IMR-90 (cell line): ENCODE results near the gene CDK6. TPM values are rescaled to one million over a fixed set of nuclear protein-coding genes. Genes with fewer than 3 reads are reported as not detected.

Source experiments
- ATAC-seq: fragments of 200-7000 bp; cut with Tn5 transposase; 2 replicates; pipeline ENCODE4 v1.9.1; 2020; ENCODE audit warnings: low read depth, mild to moderate bottlenecking, moderate library complexity
- BruUV-seq: library from RNA; stranded (reverse); fragments of 400-500 nt; replicated peaks from 2 replicates; lab custom pipeline; 2021; lab: Mats Ljungman, UMichigan
- CTCF ChIA-PET: fragments of 300-600 bp; formaldehyde crosslinking; extraction: SDS; loops from one replicate; lab custom pipeline; 2021; ENCODE audit warnings: antibody characterized with exemption; lab: Yijun Ruan, JAX
- POLR2A ChIA-PET: fragments of 300-600 bp; sonication (Branson Sonifier 250); formaldehyde crosslinking; loops from one replicate; lab custom pipeline; 2022; ENCODE audit warnings: antibody characterized with exemption; ENCODE audit not compliant: unreplicated experiment; lab: Charles Lee
- DNase-seq: peaks from one replicate; pipeline ENCODE4 v3.0.0; 2013
- H2AFZ ChIP-seq: replicated peaks from 2 replicates; pipeline ENCODE3; 2013; ENCODE audit warnings: low read length, mild to moderate bottlenecking; ENCODE audit not compliant: poor library complexity
- H2AK5ac ChIP-seq: 2 replicates; pipeline ENCODE4 v1.6.1; 2013; ENCODE audit warnings: low read depth, low read length, inconsistent platforms
- H2AK9ac ChIP-seq: replicated peaks from 2 replicates; pipeline ENCODE3; 2013; ENCODE audit warnings: mild to moderate bottlenecking, low read depth, low read length, moderate library complexity; ENCODE audit not compliant: poor library complexity
- H2BK120ac ChIP-seq: 2 replicates; pipeline ENCODE4 v1.6.1; 2013; ENCODE audit warnings: low read depth, low read length, inconsistent platforms
- H2BK15ac ChIP-seq: 3 replicates; pipeline ENCODE4 v1.6.1; 2013; ENCODE audit warnings: low read depth, low read length, inconsistent platforms
- H2BK20ac ChIP-seq: 2 replicates; pipeline ENCODE4 v1.6.1; 2013; ENCODE audit warnings: low read depth, mild to moderate bottlenecking, inconsistent platforms, low read length, moderate library complexity
- H2BK5ac ChIP-seq: 2 replicates; pipeline ENCODE4 v1.6.1; 2013; ENCODE audit warnings: mild to moderate bottlenecking, low read depth, low read length, inconsistent platforms; ENCODE audit not compliant: poor library complexity, severe bottlenecking
- H3K14ac ChIP-seq: replicated peaks from 2 replicates; pipeline ENCODE4 v1.6.1; 2013; ENCODE audit warnings: low read depth, low read length, inconsistent platforms
- H3K18ac ChIP-seq: 2 replicates; pipeline ENCODE4 v1.6.1; 2013; ENCODE audit warnings: low read depth, low read length, control low read depth
- H3K23ac ChIP-seq: 2 replicates; pipeline ENCODE4 v1.6.1; 2013; ENCODE audit warnings: low read depth, low read length, inconsistent platforms
- H3K27ac ChIP-seq: 2 replicates; pipeline ENCODE4 v1.5.1; 2013; ENCODE audit warnings: mild to moderate bottlenecking, control low read depth, low read length; ENCODE audit not compliant: insufficient read depth
- H3K27me3 ChIP-seq: 2 replicates; pipeline ENCODE4 v1.6.1; 2013; ENCODE audit warnings: low read length; ENCODE audit not compliant: control insufficient read depth, insufficient read depth
- H3K36me3 ChIP-seq: 2 replicates; pipeline ENCODE4 v1.6.1; 2013; ENCODE audit warnings: low read length, mixed read lengths; ENCODE audit not compliant: control insufficient read depth, insufficient read depth
- H3K4ac ChIP-seq: 2 replicates; pipeline ENCODE4 v1.6.1; 2013; ENCODE audit warnings: low read depth, low read length, inconsistent platforms
- H3K4me1 ChIP-seq: 2 replicates; pipeline ENCODE4 v1.6.1; 2013; ENCODE audit warnings: low read length, mixed read lengths; ENCODE audit not compliant: control insufficient read depth, insufficient read depth
- H3K4me2 ChIP-seq: 2 replicates; pipeline ENCODE4 v1.6.1; 2013; ENCODE audit warnings: low read depth, mild to moderate bottlenecking, control low read depth, low read length, moderate library complexity
- H3K4me3 ChIP-seq: 2 replicates; pipeline ENCODE4 v1.5.1; 2013; ENCODE audit warnings: low read depth, mild to moderate bottlenecking, control low read depth, low read length, moderate library complexity; ENCODE audit not compliant: insufficient read depth
- H3K56ac ChIP-seq: 2 replicates; pipeline ENCODE4 v1.6.1; 2013; ENCODE audit warnings: low read length, inconsistent platforms; ENCODE audit not compliant: insufficient read depth; ENCODE audit errors: extremely low read depth
- H3K79me1 ChIP-seq, 2 experiments: 2 replicates each; pipeline ENCODE4 v1.6.1; 2013; ENCODE audit warnings: low read length in 2 of 2, inconsistent platforms in 1 of 2, low read depth in 1 of 2
- H3K9ac ChIP-seq: 2 replicates; pipeline ENCODE4 v1.6.1; 2013; ENCODE audit warnings: low read depth, low read length, control low read depth
- H3K9me1 ChIP-seq: 2 replicates; pipeline ENCODE4 v1.6.1; 2013; ENCODE audit warnings: low read length, inconsistent platforms; ENCODE audit not compliant: insufficient read depth
- H3K9me3 ChIP-seq: 2 replicates; pipeline ENCODE4 v1.6.1; 2013; ENCODE audit warnings: low read length; ENCODE audit not compliant: control insufficient read depth, insufficient read depth
- H4K20me1 ChIP-seq: 2 replicates; pipeline ENCODE4 v1.6.1; 2013; ENCODE audit warnings: low read length, inconsistent platforms; ENCODE audit not compliant: insufficient read depth
- H4K5ac ChIP-seq: 2 replicates; pipeline ENCODE4 v1.6.1; 2013; ENCODE audit warnings: mild to moderate bottlenecking, low read depth, low read length, control low read depth
- H4K8ac ChIP-seq, 2 experiments: 2 replicates each; pipeline ENCODE4 v1.6.1; 2013; ENCODE audit warnings: low read depth in 2 of 2, low read length in 2 of 2, control low read depth in 1 of 2, inconsistent platforms in 1 of 2
- H4K91ac ChIP-seq: 2 replicates; pipeline ENCODE4 v1.6.1; 2013; ENCODE audit warnings: low read depth, low read length, inconsistent platforms; ENCODE audit not compliant: insufficient read depth
- CEBPB ChIP-seq: IDR thresholded peaks from 2 replicates; pipeline ENCODE4 v1.6.1; 2012; ENCODE audit warnings: low read depth, low read length, improper control_type of control experiment
- FOS ChIP-seq: fragments of 150-350 bp; IDR thresholded peaks from 2 replicates; pipeline ENCODE4 v1.6.1; 2016; ENCODE audit warnings: low read depth, low read length
- MAFK ChIP-seq: IDR thresholded peaks from 2 replicates; pipeline ENCODE4 v1.6.1; 2012; ENCODE audit warnings: low read depth, low read length, improper control_type of control experiment
- MXI1 ChIP-seq: IDR thresholded peaks from 2 replicates; pipeline ENCODE4 v1.6.1; 2012; ENCODE audit warnings: low read depth, mild to moderate bottlenecking, low read length, moderate library complexity, borderline replicate concordance
- NFE2L2 ChIP-seq: fragments of 150-350 bp; IDR thresholded peaks from 2 replicates; pipeline ENCODE4 v1.6.1; 2016; ENCODE audit warnings: low read depth, mild to moderate bottlenecking, low read length
- POLR2A ChIP-seq: IDR thresholded peaks from 2 replicates; pipeline ENCODE4 v1.6.1; 2012; ENCODE audit warnings: mild to moderate bottlenecking, low read depth, low read length
- RAD21 ChIP-seq: IDR thresholded peaks from 2 replicates; pipeline ENCODE4 v1.6.1; 2012; ENCODE audit warnings: low read length, improper control_type of control experiment
- RFX5 ChIP-seq: IDR thresholded peaks from 2 replicates; pipeline ENCODE4 v1.8.0; 2012; ENCODE audit warnings: low read depth, mild to moderate bottlenecking, low read length, moderate library complexity
- SMC3 ChIP-seq: fragments of 150-350 bp; IDR thresholded peaks from 2 replicates; pipeline ENCODE4 v1.6.1; 2016; ENCODE audit warnings: low read depth, mild to moderate bottlenecking, antibody characterized with exemption, low read length, moderate library complexity
- WGBS, 2 experiments: methylation state at CpG; one replicate each; pipeline versions ENCODE4 v1.1.5 to v1.1.7; 2013; ENCODE audit warnings: missing lambda C conversion rate in 2 of 2; ENCODE audit not compliant: insufficient read length in 1 of 2; ENCODE audit errors: extremely low coverage in 2 of 2; 5-methylcytosine and 5-hydroxymethylcytosine counted together
- dilution Hi-C: fragments of 300-500 bp; cut with HindIII; formaldehyde crosslinking; loops from one replicate; pipeline ENCODE4 v1.14.3; 2018; ENCODE audit warnings: low sequenced_read_pairs; ENCODE audit not compliant: unreplicated experiment
- in situ Hi-C: fragments of 300-500 bp; cut with MboI; formaldehyde crosslinking; loops from 3 replicates; pipeline ENCODE4 v1.14.3; 2019; ENCODE audit warnings: low sequenced_read_pairs, inconsistent platforms, mixed read lengths
- intact Hi-C: fragments of 100-400 bp; cut with micrococcal nuclease; formaldehyde crosslinking; loops from 2 replicates; pipeline ENCODE4 v1.10.0; 2022
- polyA plus RNA-seq, 3 experiments: library from polyadenylated mRNA; depleted of rRNA; stranded (reverse); fragments of >200 nt; gene quantifications; 2 replicates each; pipeline ENCODE4 v1.2.3, GENCODE V29; 2012; ENCODE audit warnings: low replicate concordance in 1 of 3
- total RNA-seq: library from RNA; depleted of rRNA; stranded (reverse); fragments of >200 nt; gene quantifications from 2 replicates; pipeline ENCODE4 v1.2.3, GENCODE V29; 2012
- TF ChIP-seq, protein P1 (sequence below): fragments of 150-350 bp; IDR thresholded peaks from 2 replicates; pipeline ENCODE4 v1.6.1; 2017; ENCODE audit warnings: mild to moderate bottlenecking, antibody characterized with exemption, low read length, low read depth

Gene CDK6
- total and polyA plus RNA-seq, 2 of the 4 experiments (the other 2 are of a cell fraction): 21.5 to 195 TPM

- no peak for ATAC-seq
- Histone ChIP-seq H4K8ac (no peak overlapping the region), H3K56ac (no peak overlapping the region), H3K4ac (no peak overlapping the region; the same call in 1 of the 2 replicates), H4K20me1 (no peaks in the 10 kb centered on the region), H2AK5ac (no peak overlapping the region), H3K4me3 (no peak overlapping the region), H3K4me1 (peaks cover 3% of the 10 kb centered on the region; the same call in 1 of the 2 replicates), H3K27ac (no peak overlapping the region), H3K9ac (no peak overlapping the region), H4K5ac (no peak overlapping the region), H3K14ac (no peak overlapping the region), H2BK120ac (no peak overlapping the region), H3K18ac (no peak overlapping the region), H2BK20ac (no peak overlapping the region), H2AK9ac (no peak overlapping the region), H3K9me1 (peaks cover 3% of the 10 kb centered on the region; the same call in 1 of the 2 replicates), H3K23ac (no peak overlapping the region), H2BK5ac (no peak overlapping the region), H3K27me3 (no peaks in the 10 kb centered on the region), H2BK15ac (no peak overlapping the region), H3K4me2 (no peak overlapping the region), H2AFZ (no peak overlapping the region), H3K9me3 (no peaks in the 10 kb centered on the region), H3K36me3 (no peaks in the 10 kb centered on the region), H3K79me1 (no peaks in the 10 kb centered on the region), H4K91ac (no peak overlapping the region)
- TF ChIP-seq RFX5: no peak
- no peak for TF ChIP-seq FOS
- no peak for TF ChIP-seq POLR2A
- TF ChIP-seq RAD21: no peak
- TF ChIP-seq, protein P1, sequence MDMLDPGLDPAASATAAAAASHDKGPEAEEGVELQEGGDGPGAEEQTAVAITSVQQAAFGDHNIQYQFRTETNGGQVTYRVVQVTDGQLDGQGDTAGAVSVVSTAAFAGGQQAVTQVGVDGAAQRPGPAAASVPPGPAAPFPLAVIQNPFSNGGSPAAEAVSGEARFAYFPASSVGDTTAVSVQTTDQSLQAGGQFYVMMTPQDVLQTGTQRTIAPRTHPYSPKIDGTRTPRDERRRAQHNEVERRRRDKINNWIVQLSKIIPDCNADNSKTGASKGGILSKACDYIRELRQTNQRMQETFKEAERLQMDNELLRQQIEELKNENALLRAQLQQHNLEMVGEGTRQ: no peak
- TF ChIP-seq MAFK: no peak
- no peak for TF ChIP-seq NFE2L2
- TF ChIP-seq SMC3: no peak
- TF ChIP-seq CEBPB: no peak
- TF ChIP-seq MXI1: no peak
- in situ Hi-C loops (loop anchor here (5.0 kb wide), 1 partner anchor 40 kb away; no protein-coding TSS in a partner anchor), dilution Hi-C loops (no loop called here), intact Hi-C loops (no loop called here)
- CTCF ChIA-PET: no interaction called here
- POLR2A ChIA-PET: no interaction called here
- WGBS, 2 experiments: 75% methylated on average over 2 of the region's 2 CpGs; no CpG with 5 or more reads in 1 of the 2 experiments
- BruUV-seq: no TSS peak
- no peak for DNase-seq
Measured at GRCh38 chr7:92847305-92847704, 10.9 kb upstream of the CDK6 start.
